Mesenchymal stem cell (in vitro differentiated cells and primary cell): Measurements from ENCODE around the gene NAP1L5.

Experiments
- DNase-seq: peaks from one replicate; pipeline ENCODE4 v3.0.0-alpha.2; 2013
- H2AFZ ChIP-seq: one replicate; pipeline ENCODE4 v1.6.1; 2013; ENCODE audit warnings: low read depth, mild to moderate bottlenecking, control low read depth, inconsistent platforms, low read length, moderate library complexity
- H2AK5ac ChIP-seq: 2 replicates; pipeline ENCODE4 v1.6.1; 2013; ENCODE audit warnings: low read length, moderate library complexity, mild to moderate bottlenecking, inconsistent platforms; ENCODE audit not compliant: severe bottlenecking
- H2BK120ac ChIP-seq: one replicate; pipeline ENCODE4 v1.6.1; 2013; ENCODE audit warnings: low read depth, mild to moderate bottlenecking, inconsistent platforms, low read length, moderate library complexity
- H2BK12ac ChIP-seq, 2 experiments: one replicate each; pipeline ENCODE4 v1.6.1; 2013; ENCODE audit warnings: inconsistent platforms in 2 of 2, low read length in 2 of 2, mild to moderate bottlenecking in 2 of 2, moderate library complexity in 2 of 2, control low read depth in 1 of 2
- H2BK15ac ChIP-seq: one replicate; pipeline ENCODE4 v1.6.1; 2013; ENCODE audit warnings: mild to moderate bottlenecking, low read depth, inconsistent platforms; ENCODE audit not compliant: poor library complexity, severe bottlenecking
- H2BK5ac ChIP-seq: 2 replicates; pipeline ENCODE4 v1.6.1; 2013; ENCODE audit warnings: low read depth, mild to moderate bottlenecking, low read length, control low read depth, inconsistent platforms; ENCODE audit not compliant: poor library complexity, severe bottlenecking
- H3K14ac ChIP-seq, 2 experiments: one replicate each; pipeline ENCODE4 v1.6.1; 2013; ENCODE audit warnings: inconsistent platforms in 2 of 2, low read length in 2 of 2, control low read depth in 1 of 2, mild to moderate bottlenecking in 1 of 2, moderate library complexity in 1 of 2
- H3K18ac ChIP-seq, 2 experiments: one replicate each; pipeline ENCODE4 v1.6.1; 2013; ENCODE audit warnings: inconsistent platforms in 2 of 2, low read length in 2 of 2, control low read depth in 1 of 2, low read depth in 1 of 2, mild to moderate bottlenecking in 1 of 2
- H3K23ac ChIP-seq, 2 experiments: one replicate each; pipeline ENCODE4 v1.6.1; 2013; ENCODE audit warnings: inconsistent platforms in 2 of 2, low read length in 2 of 2, mild to moderate bottlenecking in 2 of 2, moderate library complexity in 2 of 2, control low read depth in 1 of 2
- H3K27ac ChIP-seq: 2 replicates; pipeline ENCODE4 v1.5.1; 2013; ENCODE audit warnings: mild to moderate bottlenecking, moderate library complexity, low read length, control low read depth, inconsistent platforms; ENCODE audit not compliant: poor library complexity, severe bottlenecking
- H3K27me3 ChIP-seq, 2 experiments: 2 replicates each; pipeline versions ENCODE4 v1.6.1 to v1.7.0; 2013; ENCODE audit warnings: low read length in 2 of 2, mild to moderate bottlenecking in 2 of 2, moderate library complexity in 2 of 2, control low read depth in 1 of 2, inconsistent platforms in 1 of 2; ENCODE audit not compliant: control insufficient read depth in 1 of 2, insufficient read depth in 1 of 2
- H3K36me3 ChIP-seq, 2 experiments: 2 replicates each; pipeline versions ENCODE4 v1.6.1 to v1.7.0; 2013; ENCODE audit warnings: low read length in 2 of 2, control low read depth in 1 of 2, inconsistent platforms in 1 of 2, low read depth in 1 of 2, mild to moderate bottlenecking in 1 of 2; ENCODE audit not compliant: insufficient read depth in 2 of 2, control insufficient read depth in 1 of 2
- H3K4ac ChIP-seq, 2 experiments: one replicate each; pipeline ENCODE4 v1.6.1; 2013; ENCODE audit warnings: inconsistent platforms in 2 of 2, low read length in 2 of 2, mild to moderate bottlenecking in 2 of 2, moderate library complexity in 2 of 2, control low read depth in 1 of 2, low read depth in 1 of 2
- H3K4me1 ChIP-seq: 2 replicates; pipeline ENCODE4 v1.6.1; 2013; ENCODE audit warnings: low read depth, low read length, control low read depth; ENCODE audit not compliant: control insufficient read depth, insufficient read depth
- H3K4me2 ChIP-seq: 2 replicates; pipeline ENCODE4 v1.6.1; 2013; ENCODE audit warnings: low read length, mild to moderate bottlenecking, inconsistent platforms; ENCODE audit not compliant: poor library complexity, severe bottlenecking
- H3K4me3 ChIP-seq, 2 experiments: 2 replicates each; pipeline versions ENCODE4 v1.5.1 to v1.7.0; 2013; ENCODE audit warnings: low read length in 2 of 2, mild to moderate bottlenecking in 2 of 2, control low read depth in 1 of 2, low read depth in 1 of 2; ENCODE audit not compliant: insufficient read depth in 1 of 2
- H3K79me1 ChIP-seq: replicated peaks from 2 replicates; pipeline ENCODE4 v1.6.1; 2013; ENCODE audit warnings: mild to moderate bottlenecking, control low read depth, low read length, inconsistent platforms; ENCODE audit not compliant: poor library complexity, severe bottlenecking
- H3K9ac ChIP-seq: 2 replicates; pipeline ENCODE4 v1.7.0; 2013; ENCODE audit warnings: mild to moderate bottlenecking, low read length, moderate library complexity
- H3K9me3 ChIP-seq: 2 replicates; pipeline ENCODE4 v1.7.0; 2013; ENCODE audit warnings: mild to moderate bottlenecking, low read length; ENCODE audit not compliant: control insufficient read depth
- H4K8ac ChIP-seq: one replicate; pipeline ENCODE4 v1.6.1; 2013; ENCODE audit warnings: inconsistent platforms, mild to moderate bottlenecking, low read length, moderate library complexity
- H4K91ac ChIP-seq: one replicate; pipeline ENCODE4 v1.6.1; 2013; ENCODE audit warnings: mild to moderate bottlenecking, low read length, inconsistent platforms
- WGBS: methylation state at CpG from one replicate; pipeline ENCODE4 v1.1.7; 2013; ENCODE audit warnings: mixed read lengths; 5-methylcytosine and 5-hydroxymethylcytosine counted together

NAP1L5 gene

GRCh38 chr4:88690355-88690754 is 7.3 kb downstream of the NAP1L5 start:
- no peak overlapping the region for H3K27ac ChIP-seq
- no peak overlapping the region for H2AK5ac ChIP-seq
- H3K4me3 ChIP-seq: no peak overlapping the region
- H2BK15ac ChIP-seq: no peak overlapping the region
- no peak overlapping the region for H2BK12ac ChIP-seq
- H3K9me3 ChIP-seq: no peaks in the 10 kb centered on the region
- no peak overlapping the region for H3K14ac ChIP-seq
- no peak overlapping the region for H3K9ac ChIP-seq
- H2AFZ ChIP-seq: no peak overlapping the region
- H4K91ac ChIP-seq: no peak overlapping the region
- peak; percentile 50 for DNase-seq
- 100% methylated on average over 3 of the region's 3 CpGs for WGBS
- peaks cover 0 to 31% of the 10 kb centered on the region in 2 experiments for H3K36me3 ChIP-seq
- H3K18ac ChIP-seq: no peak overlapping the region
- H3K27me3 ChIP-seq: no peaks in the 10 kb centered on the region
- no peak overlapping the region for H3K4ac ChIP-seq
- H2BK5ac ChIP-seq: no peak overlapping the region
- no peak overlapping the region for H3K4me2 ChIP-seq
- no peaks in the 10 kb centered on the region for H3K79me1 ChIP-seq
- H4K8ac ChIP-seq: no peak overlapping the region
- H2BK120ac ChIP-seq: no peak overlapping the region
- peaks cover 2% of the 10 kb centered on the region for H3K4me1 ChIP-seq
- H3K23ac ChIP-seq: no peak overlapping the region

DNA sequence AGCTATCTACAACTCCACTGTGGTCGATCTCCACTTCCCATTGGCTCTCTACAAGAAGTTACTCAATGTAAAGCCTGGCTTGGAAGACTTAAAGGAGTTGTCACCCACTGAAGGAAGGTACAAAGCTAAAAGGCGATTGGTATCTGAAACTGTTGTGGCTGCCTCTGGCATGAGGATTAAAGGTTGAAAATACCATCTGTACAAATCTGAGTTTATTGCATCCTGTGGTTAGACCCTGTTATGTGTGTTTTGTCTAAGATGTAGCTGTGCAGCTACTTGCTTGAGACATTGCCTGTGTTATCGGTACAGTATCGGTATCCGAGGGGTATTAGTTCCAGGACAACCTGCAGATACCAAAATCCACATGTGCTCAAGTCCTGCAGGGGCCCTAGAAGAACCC is 16.4 kb downstream of the NAP1L5 start:
- 91% methylated on average over 5 of the region's 5 CpGs for WGBS
- no peak overlapping the region for H2AK5ac ChIP-seq
- no peak overlapping the region for H3K14ac ChIP-seq
- no peaks in the 10 kb centered on the region for H3K27me3 ChIP-seq
- H3K27ac ChIP-seq: no peak overlapping the region
- no peak for DNase-seq
- H4K91ac ChIP-seq: no peak overlapping the region
- no peak overlapping the region for H2BK12ac ChIP-seq
- H4K8ac ChIP-seq: no peak overlapping the region
- no peak overlapping the region for H2BK120ac ChIP-seq
- no peaks in the 10 kb centered on the region for H3K9me3 ChIP-seq
- no peaks in the 10 kb centered on the region for H3K79me1 ChIP-seq
- no peak overlapping the region for H2AFZ ChIP-seq
- H3K9ac ChIP-seq: no peak overlapping the region
- H3K4ac ChIP-seq: no peak overlapping the region
- H2BK15ac ChIP-seq: no peak overlapping the region
- H3K18ac ChIP-seq: no peak overlapping the region
- no peak overlapping the region for H3K23ac ChIP-seq
- H2BK5ac ChIP-seq: no peak overlapping the region
- no peak overlapping the region for H3K4me3 ChIP-seq
- no peaks in the 10 kb centered on the region for H3K4me1 ChIP-seq
- no peak overlapping the region for H3K4me2 ChIP-seq
- H3K36me3 ChIP-seq: peaks cover 0 to 61% of the 10 kb centered on the region in 2 experiments

DNA sequence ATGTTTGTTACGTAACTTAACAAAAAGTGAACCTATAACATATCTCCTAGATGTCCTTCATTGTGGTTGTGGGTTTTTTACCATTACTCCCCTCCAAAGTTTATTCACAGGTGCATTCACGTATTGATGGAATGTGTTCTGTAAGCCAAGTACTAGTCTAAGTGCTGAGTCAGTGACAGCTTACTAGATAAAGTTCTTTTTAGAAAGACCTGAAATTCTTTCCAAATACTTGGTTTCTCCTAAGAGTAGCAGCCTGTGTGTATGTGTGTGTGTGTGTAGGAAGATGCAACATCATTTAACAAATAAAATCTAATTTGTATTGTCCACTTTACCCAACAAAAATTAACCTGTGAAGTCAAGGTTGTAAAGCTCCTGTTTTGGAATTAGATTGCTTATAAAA is 22.1 kb downstream of the NAP1L5 start:
- Histone ChIP-seq H3K14ac (no peak overlapping the region), H3K4me1 (no peaks in the 10 kb centered on the region), H2AK5ac (no peak overlapping the region), H2BK120ac (no peak overlapping the region), H3K9ac (no peak overlapping the region), H3K18ac (no peak overlapping the region), H2BK15ac (no peak overlapping the region), H3K4me2 (no peak overlapping the region), H3K9me3 (no peaks in the 10 kb centered on the region), H3K4ac (no peak overlapping the region), H2BK12ac (no peak overlapping the region), H3K27ac (no peak overlapping the region), H3K4me3 (no peak overlapping the region), H2AFZ (no peak overlapping the region), H4K91ac (no peak overlapping the region), H3K79me1 (no peaks in the 10 kb centered on the region), H2BK5ac (no peak overlapping the region), H3K36me3 (peaks cover 0 to 46% of the 10 kb centered on the region in 2 experiments), H3K23ac (no peak overlapping the region), H3K27me3 (no peaks in the 10 kb centered on the region), H4K8ac (no peak overlapping the region)
- WGBS: no CpG with 5 or more reads among the region's 2 CpGs
- DNase-seq: no peak

- Histone ChIP-seq H3K18ac (no peak overlapping the region), H3K9me3 (no peaks in the 10 kb centered on the region), H2BK120ac (no peak overlapping the region), H4K91ac (no peak overlapping the region), H2BK15ac (no peak overlapping the region), H2AK5ac (no peak overlapping the region), H3K27ac (no peak overlapping the region), H2AFZ (no peak overlapping the region), H3K9ac (no peak overlapping the region), H3K36me3 (peaks cover 0 to 46% of the 10 kb centered on the region in 2 experiments), H2BK12ac (no peak overlapping the region), H3K27me3 (no peaks in the 10 kb centered on the region), H3K4ac (no peak overlapping the region), H4K8ac (no peak overlapping the region), H3K4me3 (no peak overlapping the region), H3K4me2 (no peak overlapping the region), H3K79me1 (no peaks in the 10 kb centered on the region), H2BK5ac (no peak overlapping the region), H3K4me1 (no peaks in the 10 kb centered on the region), H3K14ac (no peak overlapping the region), H3K23ac (no peak overlapping the region)
- 86% methylated on average over 1 of the region's 2 CpGs for WGBS
- peak; percentile 19 for DNase-seq
Measured at GRCh38 chr4:88674979-88675378, 22.6 kb downstream of the NAP1L5 start.
